Measurements from ENCODE around the gene HFE.
A peak's percentile ranks its signal among the peaks of the same experiment; 100 is the strongest.

HFE gene

DNA sequence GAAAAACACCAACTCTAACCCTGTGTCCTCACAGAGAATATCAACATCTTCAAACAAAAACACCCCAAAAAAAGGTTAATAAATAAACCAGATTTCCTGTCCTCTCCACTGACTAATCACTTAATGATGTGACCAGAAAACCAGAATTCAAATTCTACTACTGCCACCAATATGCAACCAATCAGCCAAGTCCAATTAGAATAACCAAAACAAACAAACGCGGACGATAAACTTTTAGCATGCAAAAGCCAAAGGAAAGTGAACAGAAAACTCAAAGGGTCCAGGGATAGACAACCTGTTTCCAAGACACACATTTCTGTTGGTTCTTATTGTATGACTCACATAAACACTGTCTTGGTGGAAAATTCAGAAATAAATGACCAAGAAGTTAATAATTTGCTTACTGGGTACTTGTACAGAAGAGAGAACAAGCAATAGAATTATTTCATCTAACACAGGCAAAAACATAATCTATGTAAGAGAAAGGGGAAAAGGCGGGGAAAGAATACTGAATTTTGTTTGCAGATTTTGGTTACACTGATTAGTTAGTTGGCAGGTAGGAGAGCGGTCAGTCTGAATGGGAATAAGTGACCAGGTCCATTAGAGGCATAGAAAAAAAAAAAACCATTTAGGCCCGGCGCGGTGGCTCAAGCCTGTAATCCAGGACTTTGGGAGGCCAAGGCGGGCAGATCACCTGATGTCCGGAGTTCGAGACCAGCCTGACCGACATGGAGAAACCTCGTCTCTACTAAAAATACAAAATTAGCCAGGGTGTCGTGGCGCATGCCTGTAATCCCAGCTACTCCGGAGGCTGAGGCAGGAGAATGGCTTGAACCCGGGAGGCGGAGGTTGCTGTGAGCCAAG lies 34.1 kb downstream of the HFE start:
- no peak overlapping the region for H3K4me3 ChIP-seq (ENCODE audit: low read length)
- H3K27me3 ChIP-seq (ENCODE audit: control insufficient read depth, insufficient read depth, low read length), result no peaks in the 10 kb centered on the region
- no peaks in the 10 kb centered on the region for H3K36me3 ChIP-seq (ENCODE audit: control insufficient read depth, insufficient read depth, low read length)
- H3K4me1 ChIP-seq (ENCODE audit: control insufficient read depth, insufficient read depth, low read length), result peaks cover 12% of the 10 kb centered on the region
- H3K9ac ChIP-seq (ENCODE audit: low read length), result no peak overlapping the region
- H3K9me3 ChIP-seq (ENCODE audit: control insufficient read depth, low read length), result no peaks in the 10 kb centered on the region

DNA sequence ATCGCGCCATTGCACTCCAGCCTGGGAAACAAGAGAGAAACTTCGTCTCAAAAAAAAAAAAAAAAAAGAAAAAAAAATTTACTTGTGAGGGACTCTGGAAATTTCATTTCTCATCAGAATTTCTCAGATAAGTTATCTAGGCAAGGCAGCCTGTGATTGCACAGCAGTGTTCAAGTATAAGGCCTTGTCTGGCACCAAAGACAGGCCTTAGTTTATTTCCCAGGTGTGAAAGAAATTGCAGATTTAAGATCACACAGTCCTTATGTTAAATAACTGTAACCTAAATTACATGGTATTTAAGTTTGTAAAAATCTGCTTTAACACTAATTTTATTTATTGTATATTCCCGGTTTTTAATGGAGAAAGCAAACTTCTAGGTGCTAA lies 34.8 kb downstream of the HFE start:
- no peaks in the 10 kb centered on the region for H3K9me3 ChIP-seq (ENCODE audit: control insufficient read depth, low read length)
- peaks cover 14% of the 10 kb centered on the region for H3K4me1 ChIP-seq (ENCODE audit: control insufficient read depth, insufficient read depth, low read length)
- H3K36me3 ChIP-seq (ENCODE audit: control insufficient read depth, insufficient read depth, low read length), result no peaks in the 10 kb centered on the region
- H3K27me3 ChIP-seq (ENCODE audit: control insufficient read depth, insufficient read depth, low read length), result no peaks in the 10 kb centered on the region
- no peak overlapping the region for H3K4me3 ChIP-seq (ENCODE audit: low read length)
- no peak overlapping the region for H3K9ac ChIP-seq (ENCODE audit: low read length)

DNA sequence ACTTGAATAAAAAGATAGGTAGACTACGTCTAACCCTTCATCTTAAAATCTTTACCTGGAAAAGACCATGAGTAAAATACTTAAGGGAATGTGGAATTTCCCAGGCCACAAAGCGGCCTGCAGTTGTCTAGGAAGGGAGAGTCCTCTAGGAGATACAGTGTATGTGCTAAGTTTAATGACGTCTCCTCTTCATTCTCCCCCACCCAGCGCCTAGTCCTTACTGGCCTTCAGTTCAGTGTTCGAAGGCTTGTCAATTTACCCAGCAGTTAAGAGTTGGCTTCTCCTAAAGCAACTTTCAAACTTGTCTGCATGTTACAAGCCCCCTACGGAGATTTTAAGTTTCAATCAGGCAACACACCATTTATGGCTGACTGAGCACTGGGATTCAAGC lies 35.2 kb downstream of the HFE start:
- no peaks in the 10 kb centered on the region for H3K9me3 ChIP-seq (ENCODE audit: control insufficient read depth, low read length)
- H3K4me1 ChIP-seq (ENCODE audit: control insufficient read depth, insufficient read depth, low read length), result peaks cover 18% of the 10 kb centered on the region
- H3K36me3 ChIP-seq (ENCODE audit: control insufficient read depth, insufficient read depth, low read length), result no peaks in the 10 kb centered on the region
- peak overlapping the region; percentile 21 for H3K4me3 ChIP-seq (ENCODE audit: low read length)
- H3K27me3 ChIP-seq (ENCODE audit: control insufficient read depth, insufficient read depth, low read length), result no peaks in the 10 kb centered on the region
- H3K9ac ChIP-seq (ENCODE audit: low read length), result peak overlapping the region; percentile 56

DNA sequence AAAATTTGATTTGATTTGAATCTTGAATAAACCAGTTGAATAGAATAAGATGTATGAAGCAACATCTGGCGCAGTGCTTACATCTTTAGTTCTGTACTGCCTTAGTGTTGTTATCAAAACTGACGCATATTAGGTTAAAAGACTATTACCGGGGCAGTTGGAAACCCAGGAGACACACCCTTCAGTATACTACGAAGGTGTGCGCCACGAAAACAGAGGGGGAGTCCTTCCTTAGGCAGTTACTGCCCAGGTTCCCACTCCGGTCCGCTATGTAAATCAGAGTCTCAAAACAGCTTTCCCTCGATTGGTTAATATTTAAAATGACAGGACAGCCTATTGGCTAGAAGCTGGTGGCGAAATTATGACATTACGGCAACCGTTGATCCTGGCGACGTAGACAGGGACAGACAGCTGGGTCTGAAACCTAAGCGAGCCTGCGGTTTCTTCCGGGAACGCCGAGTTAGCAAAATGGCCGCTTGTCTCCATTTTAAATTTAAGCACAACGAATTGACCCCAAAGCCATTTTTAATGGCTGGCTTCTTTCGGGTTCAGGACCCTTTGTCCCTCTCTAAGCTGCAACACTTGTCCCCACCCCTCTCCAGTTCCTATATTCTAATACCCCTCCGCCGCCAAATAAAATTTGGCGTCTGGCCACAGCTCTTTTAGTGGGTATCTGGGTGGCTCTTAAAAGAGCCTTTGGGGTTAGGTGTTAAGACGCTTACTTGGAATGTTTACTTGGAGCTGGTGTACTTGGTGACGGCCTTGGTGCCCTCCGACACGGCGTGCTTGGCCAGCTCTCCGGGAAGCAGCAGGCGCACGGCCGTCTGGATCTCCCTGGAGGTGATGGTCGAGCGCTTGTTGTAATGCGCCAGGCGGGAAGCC lies 35.8 kb downstream of the HFE start:
- no peaks in the 10 kb centered on the region for H3K9me3 ChIP-seq (ENCODE audit: control insufficient read depth, low read length)
- peak overlapping the region; percentile 94 for H3K9ac ChIP-seq (ENCODE audit: low read length)
- H3K4me1 ChIP-seq (ENCODE audit: control insufficient read depth, insufficient read depth, low read length), result peaks cover 24% of the 10 kb centered on the region
- H3K4me3 ChIP-seq (ENCODE audit: low read length), result peak overlapping the region; percentile 79
- no peaks in the 10 kb centered on the region for H3K36me3 ChIP-seq (ENCODE audit: control insufficient read depth, insufficient read depth, low read length)
- H3K27me3 ChIP-seq (ENCODE audit: control insufficient read depth, insufficient read depth, low read length), result no peaks in the 10 kb centered on the region

DNA sequence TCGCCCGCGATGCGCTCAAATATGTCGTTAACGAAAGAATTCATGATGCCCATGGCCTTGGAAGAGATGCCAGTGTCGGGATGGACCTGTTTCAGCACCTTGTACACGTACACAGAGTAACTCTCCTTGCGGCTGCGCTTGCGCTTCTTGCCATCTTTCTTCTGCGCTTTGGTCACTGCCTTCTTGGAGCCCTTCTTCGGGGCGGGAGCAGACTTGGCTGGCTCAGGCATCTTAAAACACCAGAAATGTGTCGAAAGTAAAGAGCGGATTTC lies 36.4 kb downstream of the HFE start:
- Histone ChIP-seq H3K36me3 (ENCODE audit: control insufficient read depth, insufficient read depth, low read length) (no peaks in the 10 kb centered on the region), H3K27me3 (ENCODE audit: control insufficient read depth, insufficient read depth, low read length) (no peaks in the 10 kb centered on the region), H3K4me1 (ENCODE audit: control insufficient read depth, insufficient read depth, low read length) (peaks cover 24% of the 10 kb centered on the region), H3K9me3 (ENCODE audit: control insufficient read depth, low read length) (no peaks in the 10 kb centered on the region), H3K4me3 (ENCODE audit: low read length) (peak overlapping the region; percentile 79), H3K9ac (ENCODE audit: low read length) (peak overlapping the region; percentile 94)

DNA sequence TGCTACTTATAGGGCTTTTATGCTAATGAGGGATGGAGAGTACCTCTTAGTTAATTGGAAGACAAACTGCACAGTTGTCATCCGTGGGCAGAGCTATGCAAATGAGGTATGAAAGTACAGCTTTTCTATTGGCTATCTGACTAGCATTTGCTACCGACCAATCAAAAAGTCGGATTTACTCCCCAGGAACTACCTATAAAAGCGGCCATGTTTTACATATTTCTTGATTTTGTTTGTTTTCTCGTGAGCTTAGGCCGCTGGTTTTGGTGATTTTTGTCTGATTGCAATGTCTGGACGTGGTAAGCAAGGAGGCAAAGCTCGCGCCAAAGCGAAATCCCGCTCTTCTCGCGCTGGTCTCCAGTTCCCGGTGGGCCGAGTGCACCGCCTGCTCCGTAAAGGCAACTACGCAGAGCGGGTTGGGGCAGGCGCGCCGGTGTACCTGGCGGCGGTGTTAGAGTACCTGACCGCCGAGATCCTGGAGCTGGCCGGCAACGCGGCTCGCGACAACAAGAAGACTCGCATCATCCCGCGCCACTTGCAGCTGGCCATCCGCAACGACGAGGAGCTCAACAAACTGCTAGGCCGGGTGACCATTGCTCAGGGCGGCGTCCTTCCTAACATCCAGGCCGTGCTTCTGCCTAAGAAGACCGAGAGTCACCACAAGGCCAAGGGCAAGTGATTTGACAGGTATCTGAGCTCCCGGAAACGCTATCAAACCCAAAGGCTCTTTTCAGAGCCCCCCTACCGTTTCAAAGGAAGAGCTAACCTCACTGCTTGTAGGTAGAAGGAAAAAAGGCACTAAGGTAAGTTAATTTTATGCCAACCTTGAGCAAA lies 36.9 kb downstream of the HFE start:
- H3K36me3 ChIP-seq (ENCODE audit: control insufficient read depth, insufficient read depth, low read length), result no peaks in the 10 kb centered on the region
- peak overlapping the region; percentile 94 for H3K9ac ChIP-seq (ENCODE audit: low read length)
- no peaks in the 10 kb centered on the region for H3K9me3 ChIP-seq (ENCODE audit: control insufficient read depth, low read length)
- H3K4me3 ChIP-seq (ENCODE audit: low read length), result peak overlapping the region; percentile 79
- peaks cover 24% of the 10 kb centered on the region for H3K4me1 ChIP-seq (ENCODE audit: control insufficient read depth, insufficient read depth, low read length)
- H3K27me3 ChIP-seq (ENCODE audit: control insufficient read depth, insufficient read depth, low read length), result no peaks in the 10 kb centered on the region

DNA sequence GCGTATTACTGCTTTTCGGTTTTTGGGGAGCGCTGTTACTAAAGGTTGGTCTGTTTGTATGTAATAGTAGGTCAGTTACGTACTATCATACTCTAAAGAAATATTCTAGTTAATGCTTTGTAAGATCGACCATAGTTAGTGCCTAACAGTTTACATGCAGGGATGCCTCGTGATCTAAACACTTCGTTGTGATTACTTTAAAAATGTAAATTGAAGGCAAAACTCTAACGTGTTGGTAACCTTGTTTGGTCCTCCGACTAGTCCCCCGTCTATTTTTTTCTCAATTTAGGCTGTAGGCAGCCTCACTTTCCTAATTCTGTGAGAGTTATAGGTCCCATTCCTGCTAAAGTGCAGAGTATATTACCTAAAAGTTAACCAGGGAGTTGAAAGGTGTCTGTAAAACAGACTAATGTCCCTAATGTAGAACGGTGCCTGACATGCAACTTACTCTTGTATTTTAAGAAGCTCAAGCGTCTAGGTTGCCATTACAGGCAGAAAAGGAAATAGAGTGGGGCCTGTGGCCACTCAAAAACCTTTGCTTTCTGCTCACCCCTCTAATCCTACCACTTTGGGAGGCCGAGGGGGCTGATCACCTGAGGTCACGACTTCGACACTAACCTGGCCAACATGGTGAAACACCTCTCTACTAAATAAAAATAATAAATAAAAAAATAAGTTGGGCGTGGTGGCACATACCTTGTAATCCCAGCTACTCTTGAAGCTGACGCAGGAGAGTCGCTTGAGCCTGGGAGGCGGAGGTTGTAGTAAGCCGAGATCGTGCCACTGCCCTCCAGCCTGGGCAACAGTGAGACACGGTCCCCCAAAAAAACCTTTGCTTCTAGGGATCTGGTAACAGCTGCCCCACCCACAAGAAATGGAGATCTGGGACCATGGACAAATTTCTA lies 37.8 kb downstream of the HFE start:
- Histone ChIP-seq H3K9me3 (ENCODE audit: control insufficient read depth, low read length) (no peaks in the 10 kb centered on the region), H3K27me3 (ENCODE audit: control insufficient read depth, insufficient read depth, low read length) (no peaks in the 10 kb centered on the region), H3K4me3 (ENCODE audit: low read length) (peak overlapping the region; percentile 79), H3K9ac (ENCODE audit: low read length) (peak overlapping the region; percentile 94), H3K4me1 (ENCODE audit: control insufficient read depth, insufficient read depth, low read length) (peaks cover 24% of the 10 kb centered on the region), H3K36me3 (ENCODE audit: control insufficient read depth, insufficient read depth, low read length) (peaks cover 4% of the 10 kb centered on the region)

DNA sequence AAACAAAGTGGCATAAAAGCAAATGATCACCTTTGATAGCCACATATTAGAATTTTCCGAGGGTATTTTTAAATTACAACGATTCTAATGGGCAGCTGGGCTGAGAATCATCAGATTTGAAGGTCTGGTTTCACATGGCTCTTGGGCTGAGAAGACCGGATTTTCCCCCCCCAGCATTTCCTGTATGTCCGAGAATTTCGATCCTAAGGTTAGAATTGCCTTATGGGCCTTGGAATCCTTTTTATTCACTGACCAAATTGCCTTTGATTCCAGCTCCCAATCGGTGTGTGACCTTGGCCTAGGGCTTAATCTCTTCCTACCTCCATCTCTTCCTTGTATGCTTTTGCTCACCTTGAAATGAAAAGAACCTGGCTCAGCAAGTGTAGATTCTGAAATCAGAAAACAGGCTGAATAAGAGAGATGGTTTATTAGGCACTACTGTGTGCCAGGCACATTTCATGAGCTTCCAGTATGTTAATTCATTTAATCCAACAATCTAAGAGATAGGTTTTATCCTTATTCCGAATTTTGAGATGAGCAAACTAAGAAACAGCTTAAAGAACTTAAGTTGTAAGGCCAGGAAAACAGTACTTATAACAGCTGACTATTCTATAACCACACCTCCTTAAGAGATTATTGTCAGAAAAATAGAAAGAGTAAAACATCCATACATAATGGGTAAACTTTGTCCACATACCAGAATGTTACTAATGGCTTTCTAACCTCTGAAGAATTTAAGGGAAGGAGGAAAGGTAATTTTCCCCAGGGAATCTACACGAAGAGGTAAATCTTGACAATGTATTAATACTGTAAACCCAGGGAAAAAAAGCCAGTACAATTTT lies 39.4 kb downstream of the HFE start:
- H3K36me3 ChIP-seq (ENCODE audit: control insufficient read depth, insufficient read depth, low read length), result peaks cover 4% of the 10 kb centered on the region
- peak overlapping the region; percentile 94 for H3K9ac ChIP-seq (ENCODE audit: low read length)
- H3K9me3 ChIP-seq (ENCODE audit: control insufficient read depth, low read length), result no peaks in the 10 kb centered on the region
- peak overlapping the region; percentile 79 for H3K4me3 ChIP-seq (ENCODE audit: low read length)
- H3K27me3 ChIP-seq (ENCODE audit: control insufficient read depth, insufficient read depth, low read length), result no peaks in the 10 kb centered on the region
- peaks cover 24% of the 10 kb centered on the region for H3K4me1 ChIP-seq (ENCODE audit: control insufficient read depth, insufficient read depth, low read length)

DNA sequence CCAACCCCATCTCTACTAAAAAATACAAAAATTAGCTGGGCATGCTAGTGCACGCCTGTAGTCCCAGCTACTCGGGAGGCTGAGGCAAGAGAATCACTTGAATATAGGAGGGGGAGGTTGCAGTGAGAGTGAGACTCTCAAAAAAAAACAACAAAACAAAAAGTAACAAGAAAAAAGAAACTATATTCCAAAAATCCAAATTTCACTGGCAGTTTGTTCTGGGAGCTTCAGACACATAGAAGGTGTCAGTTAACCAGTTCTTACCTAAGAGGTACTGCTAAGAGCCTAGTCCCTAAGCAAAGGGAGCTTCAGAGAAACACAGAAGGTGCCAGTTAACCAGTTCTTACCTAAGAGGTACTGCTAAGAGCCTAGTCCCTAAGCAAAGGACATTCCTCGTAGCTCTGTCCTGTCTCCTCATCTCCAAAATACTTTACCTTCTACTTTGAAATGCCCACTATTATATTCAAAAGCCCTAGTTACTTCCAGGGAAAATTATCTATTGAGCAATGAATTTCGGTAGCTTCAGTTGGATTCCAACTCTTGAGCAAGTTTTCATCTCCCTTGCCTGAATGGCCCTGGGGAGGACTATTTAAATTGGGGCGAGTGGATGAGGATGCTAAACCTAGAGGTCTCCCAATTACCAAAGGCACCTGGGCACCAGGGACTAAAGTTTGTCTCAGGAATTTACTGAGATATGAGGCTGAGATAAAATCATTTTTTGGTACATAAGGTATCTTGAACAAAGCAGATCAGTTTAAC lies 41.0 kb downstream of the HFE start:
- Histone ChIP-seq H3K9me3 (ENCODE audit: control insufficient read depth, low read length) (no peaks in the 10 kb centered on the region), H3K36me3 (ENCODE audit: control insufficient read depth, insufficient read depth, low read length) (peaks cover 4% of the 10 kb centered on the region), H3K9ac (ENCODE audit: low read length) (no peak overlapping the region), H3K4me1 (ENCODE audit: control insufficient read depth, insufficient read depth, low read length) (peaks cover 18% of the 10 kb centered on the region), H3K4me3 (ENCODE audit: low read length) (no peak overlapping the region), H3K27me3 (ENCODE audit: control insufficient read depth, insufficient read depth, low read length) (no peaks in the 10 kb centered on the region)

DNA sequence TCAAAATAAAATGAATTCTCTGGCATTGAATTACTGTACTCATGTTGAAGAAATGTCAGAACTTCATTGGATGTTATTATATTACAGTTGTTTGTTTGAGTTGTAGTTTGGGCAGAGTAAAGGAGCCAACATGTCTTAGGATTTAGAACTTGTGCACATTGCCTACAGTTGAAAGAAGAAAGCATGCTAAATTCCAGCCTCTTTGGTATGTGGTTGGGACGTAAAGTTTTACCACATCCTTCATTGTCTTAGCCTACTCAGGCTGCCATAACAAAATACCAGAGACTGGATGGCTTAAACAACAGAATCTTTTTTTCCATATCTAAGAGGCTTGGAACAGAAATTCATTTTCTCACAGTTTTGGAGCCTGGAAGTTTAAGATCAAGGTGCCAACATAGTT lies 42.4 kb downstream of the HFE start:
- Histone ChIP-seq H3K9me3 (ENCODE audit: control insufficient read depth, low read length) (no peaks in the 10 kb centered on the region), H3K4me1 (ENCODE audit: control insufficient read depth, insufficient read depth, low read length) (peaks cover 18% of the 10 kb centered on the region), H3K36me3 (ENCODE audit: control insufficient read depth, insufficient read depth, low read length) (peaks cover 4% of the 10 kb centered on the region), H3K27me3 (ENCODE audit: control insufficient read depth, insufficient read depth, low read length) (no peaks in the 10 kb centered on the region), H3K4me3 (ENCODE audit: low read length) (no peak overlapping the region), H3K9ac (ENCODE audit: low read length) (no peak overlapping the region)
